ENCODE measurements around the gene NRARP. TPM values are rescaled to one million over a fixed set of nuclear protein-coding genes. Genes with fewer than 3 reads are reported as not detected.

The NRARP gene
- total and polyA plus RNA-seq, 2 of the 8 experiments (the other 6 are each of a cell fraction or from before 2014, with no cell fraction given): 32.5 to 37.2 TPM

DNA sequence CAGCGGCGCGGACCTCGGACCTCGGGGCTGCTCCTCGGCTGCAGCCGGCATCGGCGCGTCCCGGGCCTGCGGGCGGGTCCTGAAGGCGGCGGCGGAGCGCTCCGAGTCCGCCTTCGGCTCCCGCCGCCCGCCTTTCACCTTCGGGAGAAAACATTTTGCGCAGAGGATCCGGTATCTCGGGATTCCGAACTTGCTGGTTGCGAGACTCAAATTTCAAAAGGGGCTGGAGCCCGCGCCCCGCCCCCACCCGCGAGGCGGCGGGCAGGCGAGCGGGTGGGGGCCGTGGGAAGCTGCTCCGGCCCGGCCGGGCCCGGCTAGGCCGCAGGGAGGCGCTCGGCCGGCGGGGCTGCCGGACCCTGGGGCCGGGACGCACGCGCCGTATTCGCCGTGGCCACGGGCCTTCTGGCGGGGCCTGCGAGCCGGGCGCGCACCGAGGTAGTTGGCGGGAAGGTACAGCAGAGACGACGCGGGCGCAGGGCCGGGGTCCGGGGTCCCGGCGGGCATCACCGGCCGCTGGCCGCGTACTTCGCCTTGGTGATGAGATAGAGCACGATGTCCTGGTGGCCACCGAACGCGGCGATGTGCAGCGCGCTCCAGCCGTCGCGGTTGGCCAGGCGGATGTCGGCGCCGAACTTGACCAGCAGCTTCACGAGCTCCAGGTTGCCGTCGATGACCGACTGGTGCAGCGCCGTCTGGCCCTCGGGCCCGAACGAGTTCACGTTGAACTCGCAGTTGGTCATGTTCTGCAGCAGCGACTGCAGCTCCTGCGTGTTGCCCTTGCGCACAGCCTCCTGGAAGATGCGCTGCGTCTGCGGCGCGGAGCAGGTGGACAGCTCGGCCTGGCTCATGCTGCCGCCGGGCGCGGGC lies 757 bp downstream of the NRARP start:
- Histone ChIP-seq H4K91ac (replicated peaks; ENCODE audit: insufficient read length, low read length) (peak overlapping the region; percentile 93), H3K79me1 (ENCODE audit: low read depth, low read length) (peaks cover 3% of the 10 kb centered on the region), H3K9ac (replicated peaks in 1 of 4; ENCODE audit: extremely low read depth in 1 of 4, low read depth in 3 of 4, low read length in 3 of 4) (peak overlapping the region; percentile 67 to 81 (median 70)), H3K23me2 (ENCODE audit: low read depth, low read length) (peaks cover 11% of the 10 kb centered on the region), H3K4me3 (ENCODE audit: extremely low read depth in 1 of 4, insufficient read depth in 2 of 4, low read depth in 3 of 4, low read length in 4 of 4) (peak overlapping the region; percentile 83 to 97 (median 84)), H3K4ac (replicated peaks; ENCODE audit: insufficient read length, low read depth, low read length) (peak overlapping the region; percentile 95), H2BK5ac (ENCODE audit: low read depth, low read length) (peak overlapping the region; percentile 75; the same call in 1 of the 2 replicates), H3K56ac (replicated peaks; ENCODE audit: insufficient read length, low read depth, low read length) (no peak overlapping the region), H3K18ac (ENCODE audit: extremely low read depth, low read length) (peak overlapping the region; percentile 80), H3K36me3 (ENCODE audit: control insufficient read depth in 2 of 4, insufficient read depth in 4 of 4, low read length in 3 of 4) (no peaks in the 10 kb centered on the region), H3K27ac (ENCODE audit: low read depth, low read length) (0 out of 2 replicates have a peak overlapping the region, but pooled peaks have one; percentile 33), H3K23ac (ENCODE audit: insufficient read length) (no peak overlapping the region), H3K27me3 (replicated peaks in 1 of 4; ENCODE audit: control insufficient read depth in 3 of 4, extremely low read depth in 1 of 4, insufficient read depth in 3 of 4, low read length in 3 of 4) (peaks cover 0 to 25% (median 11%) of the 10 kb centered on the region in 4 experiments; a peak in 5 of 7 replicates), H4K8ac (ENCODE audit: extremely low read depth, insufficient read depth, low read length) (peak overlapping the region; percentile 77), H2BK20ac (ENCODE audit: low read length) (no peak overlapping the region; the same call in 1 of the 2 replicates), H3K79me2 (ENCODE audit: control insufficient read depth in 1 of 2, insufficient read depth in 2 of 2, low read length in 2 of 2) (peaks cover 0 to 3% of the 10 kb centered on the region in 2 experiments; a peak in 1 of 4 replicates), H2AK5ac (ENCODE audit: low read depth, low read length) (peak overlapping the region; percentile 89; the same call in 1 of the 2 replicates), H3K9me3 (ENCODE audit: insufficient read depth in 2 of 2, low read depth in 1 of 2, low read length in 1 of 2) (no peaks in the 10 kb centered on the region), H3K4me1 (replicated peaks in 1 of 4; ENCODE audit: control insufficient read depth in 3 of 4, insufficient read depth in 4 of 4, low read length in 3 of 4) (peaks cover 3 to 60% (median 51%) of the 10 kb centered on the region in 4 experiments), H3K14ac (ENCODE audit: insufficient read length) (no peak overlapping the region), H3K4me2 (ENCODE audit: insufficient read depth in 1 of 2, low read depth in 2 of 2, low read length in 2 of 2) (peak overlapping the region; percentile 87 to 98), H2BK12ac (ENCODE audit: low read depth, low read length) (peak overlapping the region; percentile 98; the same call in 1 of the 2 replicates), H2AFZ (ENCODE audit: low read length) (no peak overlapping the region), H4K20me1 (replicated peaks in 1 of 2; ENCODE audit: control insufficient read depth in 1 of 2, insufficient read depth in 2 of 2, low read length in 2 of 2) (peaks cover 3 to 11% of the 10 kb centered on the region in 2 experiments), H4K5ac (ENCODE audit: insufficient read length, low read depth, low read length) (peak overlapping the region; percentile 50), H2BK120ac (replicated peaks; ENCODE audit: low read depth, low read length) (no peak overlapping the region), H2BK15ac (ENCODE audit: low read length) (0 out of 2 replicates have a peak overlapping the region, but pooled peaks have one; percentile 65)
- FAIRE-seq (no peak), DNase-seq (ENCODE audit: low read depth in 1 of 2, low spot score in 2 of 2) (peak in 1 of 2 experiments; percentile 76)
- WGBS, 2 experiments (ENCODE audit: extremely low coverage in 1 of 2, insufficient coverage in 1 of 2, insufficient read length in 1 of 2, insufficient replicate concordance in 2 of 2, low coverage in 1 of 2, low lambda C conversion rate in 2 of 2, missing lambda C conversion rate in 1 of 2): 1% methylated on average over 87 of the region's 115 CpGs; no CpG with 5 or more reads in 1 of the 2 experiments
- ChIA-PET CTCF (ENCODE audit: partially characterized antibody) (interaction anchor here (0.6 to 4.7 kb wide), 15 partner anchors 10 to 249 kb away, joined by 3 to 55 read pairs (median 4); no protein-coding TSS in a partner anchor), POLR2A (ENCODE audit: partially characterized antibody) (interaction anchor here (0.5 to 10.0 kb wide), 13 partner anchors 14 to 104 kb away, joined by 3 to 129 read pairs (median 4); partner anchors contain the start of gene TOR4A)
- no peak for TF ChIP-seq RNF2 (IDR thresholded peaks at IDR 0.05; ENCODE audit: borderline replicate concordance, low read depth, low read length, missing control alignments, poor library complexity, severe bottlenecking)
- TF ChIP-seq CEBPB (IDR thresholded peaks at IDR 0.05; ENCODE audit: low read depth, low read length): no peak
- TF ChIP-seq ASH2L (IDR thresholded peaks at IDR 0.05; ENCODE audit: low read length): peak; percentile 24
- 0 out of 2 replicates have a peak, but pooled peaks have one; percentile 28 for TF ChIP-seq PHF8 (conservative IDR thresholded peaks at IDR 0.05; ENCODE audit: low read depth, low read length)
- peak; percentile 21; the same call in 1 of the 2 replicates for TF ChIP-seq SUZ12 (IDR thresholded peaks at IDR 0.05; ENCODE audit: low read length)
- TF ChIP-seq, protein P1, sequence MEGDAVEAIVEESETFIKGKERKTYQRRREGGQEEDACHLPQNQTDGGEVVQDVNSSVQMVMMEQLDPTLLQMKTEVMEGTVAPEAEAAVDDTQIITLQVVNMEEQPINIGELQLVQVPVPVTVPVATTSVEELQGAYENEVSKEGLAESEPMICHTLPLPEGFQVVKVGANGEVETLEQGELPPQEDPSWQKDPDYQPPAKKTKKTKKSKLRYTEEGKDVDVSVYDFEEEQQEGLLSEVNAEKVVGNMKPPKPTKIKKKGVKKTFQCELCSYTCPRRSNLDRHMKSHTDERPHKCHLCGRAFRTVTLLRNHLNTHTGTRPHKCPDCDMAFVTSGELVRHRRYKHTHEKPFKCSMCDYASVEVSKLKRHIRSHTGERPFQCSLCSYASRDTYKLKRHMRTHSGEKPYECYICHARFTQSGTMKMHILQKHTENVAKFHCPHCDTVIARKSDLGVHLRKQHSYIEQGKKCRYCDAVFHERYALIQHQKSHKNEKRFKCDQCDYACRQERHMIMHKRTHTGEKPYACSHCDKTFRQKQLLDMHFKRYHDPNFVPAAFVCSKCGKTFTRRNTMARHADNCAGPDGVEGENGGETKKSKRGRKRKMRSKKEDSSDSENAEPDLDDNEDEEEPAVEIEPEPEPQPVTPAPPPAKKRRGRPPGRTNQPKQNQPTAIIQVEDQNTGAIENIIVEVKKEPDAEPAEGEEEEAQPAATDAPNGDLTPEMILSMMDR (IDR thresholded peaks at IDR 0.05; ENCODE audit: control extremely low read depth in 1 of 3, insufficient read depth in 1 of 3, low read depth in 1 of 3, low read length in 3 of 3): peak in 2 of 3 experiments; percentile 22 to 59; a peak in 3 of 4 replicates
